ENCODE data around the gene GALNT6. TPM values are rescaled to one million over a fixed set of nuclear protein-coding genes. Genes with fewer than 3 reads are reported as not detected.

The GALNT6 gene
- total and polyA plus RNA-seq, 2 donors (not counting 3 experiments of a cell fraction or from before 2014, with no cell fraction given): 18.7 to 39.2 TPM

DNA sequence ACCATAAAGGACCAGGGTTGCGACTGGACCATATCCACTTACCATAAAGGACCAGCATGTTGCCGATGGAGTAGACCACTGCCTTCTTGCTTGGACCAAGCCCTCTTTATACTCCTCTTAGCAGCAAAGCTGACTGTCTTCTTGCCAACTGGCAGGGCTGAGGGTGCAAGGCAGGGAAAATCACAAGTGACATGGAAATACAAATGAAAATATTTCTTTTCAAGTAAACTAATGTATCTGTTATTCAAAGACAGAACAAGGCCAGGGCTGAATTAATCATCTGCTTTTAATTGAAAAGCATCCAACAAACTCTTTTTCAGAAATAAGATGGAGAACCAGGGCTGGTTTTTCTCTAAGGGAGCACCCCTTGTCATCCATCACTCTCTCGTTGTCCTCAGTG, 44.6 kb downstream of the GALNT6 start, which contains the start of gene CELA1:
Gene CELA1, minus strand, starts transcription at position 99 of the 400 bp plus-strand sequence. Its CDS starts 41 bp downstream, at position 58.
- no peak within 1 kb of the TSS for H3K27ac ChIP-seq (ENCODE audit: insufficient read depth, low read depth, low read length)
- H3K9ac ChIP-seq (replicated peaks; ENCODE audit: extremely low read depth, insufficient read depth, low read length): no peak within 1 kb of the TSS
- BruUV-seq (replicated peaks): no TSS peak
- ChIA-PET POLR2A (no interaction called here), CTCF (no interaction called here)
- no peak for DNase-seq (ENCODE audit: low read depth, low spot score)
- intact Hi-C loops (cut with micrococcal nuclease) (no loop called here), dilution Hi-C loops (cut with MboI; ENCODE audit: extremely low pct_ligation_motif_present, low sequenced_read_pairs) (no loop called here)
- no peaks in the 10 kb centered on the region for H3K9me1 ChIP-seq (replicated peaks; ENCODE audit: control insufficient read depth, extremely low read depth, insufficient read depth, low read length)
- no peaks in the 10 kb centered on the region for H3K4me1 ChIP-seq (ENCODE audit: control insufficient read depth, extremely low read depth, insufficient read depth, low read length)
- no peak for TF ChIP-seq EZH2 (IDR thresholded peaks at IDR 0.05; ENCODE audit: borderline replicate concordance, low read depth, low read length, severe bottlenecking)
- no peak for FAIRE-seq
- H3K4me2 ChIP-seq (ENCODE audit: insufficient read depth, low read length): no peak within 1 kb of the TSS
- H3K27me3 ChIP-seq (ENCODE audit: control insufficient read depth in 2 of 2, insufficient read depth in 2 of 2, low read length in 2 of 2): no peaks in the 10 kb centered on the region
- no peaks in the 10 kb centered on the region for H4K20me1 ChIP-seq (replicated peaks; ENCODE audit: control insufficient read depth, extremely low read depth, insufficient read depth, low read length)
- no peaks in the 10 kb centered on the region for H3K36me3 ChIP-seq (ENCODE audit: control insufficient read depth in 2 of 2, extremely low read depth in 1 of 2, insufficient read depth in 2 of 2, low read length in 2 of 2)
- no peaks in the 10 kb centered on the region for H3K79me2 ChIP-seq (ENCODE audit: control insufficient read depth, insufficient read depth, low read length)
- no peak within 1 kb of the TSS for H3K4me3 ChIP-seq (replicated peaks in 1 of 3; ENCODE audit: insufficient read depth in 1 of 3, low read depth in 1 of 3, low read length in 3 of 3)
- H3K9me3 ChIP-seq (replicated peaks; ENCODE audit: control insufficient read depth, insufficient read depth, low read length): no peaks in the 10 kb centered on the region
- no peak within 1 kb of the TSS for H2AFZ ChIP-seq (ENCODE audit: low read depth, low read length)

DNA sequence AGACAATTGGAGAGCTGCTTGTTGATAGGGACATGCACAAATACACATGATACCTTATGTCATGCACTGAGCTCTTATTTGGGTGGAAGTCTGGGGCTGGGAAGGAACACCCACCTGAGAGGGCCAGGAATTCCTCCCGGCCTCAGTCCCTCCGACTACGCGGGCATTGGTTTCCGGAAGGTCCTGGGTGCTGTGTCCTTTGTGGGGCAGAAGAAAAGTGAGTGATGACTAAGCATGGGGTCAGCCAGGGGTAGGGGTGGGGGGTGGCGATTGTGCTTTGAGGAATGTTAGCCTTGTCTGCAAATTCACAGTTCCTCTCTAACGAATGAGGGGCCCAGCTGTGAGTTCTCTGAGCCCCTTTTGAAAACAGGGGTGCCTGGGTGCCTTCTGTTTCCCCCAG, 45.5 kb downstream of the GALNT6 start:
- no peak for DNase-seq (ENCODE audit: low read depth, low spot score)
- BruUV-seq (replicated peaks): no TSS peak
- Histone ChIP-seq H3K79me2 (ENCODE audit: control insufficient read depth, insufficient read depth, low read length) (no peaks in the 10 kb centered on the region), H3K4me2 (ENCODE audit: insufficient read depth, low read length) (no peak overlapping the region), H2AFZ (ENCODE audit: low read depth, low read length) (no peak overlapping the region), H4K20me1 (replicated peaks; ENCODE audit: control insufficient read depth, extremely low read depth, insufficient read depth, low read length) (no peaks in the 10 kb centered on the region), H3K9ac (replicated peaks; ENCODE audit: extremely low read depth, insufficient read depth, low read length) (no peak overlapping the region), H3K4me1 (ENCODE audit: control insufficient read depth, extremely low read depth, insufficient read depth, low read length) (no peaks in the 10 kb centered on the region), H3K4me3 (replicated peaks in 1 of 3; ENCODE audit: insufficient read depth in 1 of 3, low read depth in 1 of 3, low read length in 3 of 3) (no peak overlapping the region), H3K9me3 (replicated peaks; ENCODE audit: control insufficient read depth, insufficient read depth, low read length) (no peaks in the 10 kb centered on the region), H3K27ac (ENCODE audit: insufficient read depth, low read depth, low read length) (no peak overlapping the region), H3K36me3 (ENCODE audit: control insufficient read depth in 2 of 2, extremely low read depth in 1 of 2, insufficient read depth in 2 of 2, low read length in 2 of 2) (no peaks in the 10 kb centered on the region), H3K27me3 (ENCODE audit: control insufficient read depth in 2 of 2, insufficient read depth in 2 of 2, low read length in 2 of 2) (no peaks in the 10 kb centered on the region), H3K9me1 (replicated peaks; ENCODE audit: control insufficient read depth, extremely low read depth, insufficient read depth, low read length) (no peaks in the 10 kb centered on the region)
- intact Hi-C loops (cut with micrococcal nuclease) (no loop called here), dilution Hi-C loops (cut with MboI; ENCODE audit: extremely low pct_ligation_motif_present, low sequenced_read_pairs) (no loop called here)
- ChIA-PET CTCF (interaction anchor here (1.0 to 1.6 kb wide), 3 partner anchors 26 to 478 kb away, joined by 3 to 5 read pairs (median 4); partner anchors contain the start of gene POU6F1), POLR2A (interaction anchor here (0.8 kb wide), 1 partner anchor 263 kb away, joined by 8 read pairs; the partner anchor contains the start of gene CSRNP2)
- FAIRE-seq: no peak
- TF ChIP-seq MYC (IDR thresholded peaks at IDR 0.05; ENCODE audit: low read depth, low read length): no peak
- no peak for TF ChIP-seq JUN (IDR thresholded peaks at IDR 0.05; ENCODE audit: borderline replicate concordance, insufficient read depth, insufficient read length, low read depth)
- TF ChIP-seq, protein P1, sequence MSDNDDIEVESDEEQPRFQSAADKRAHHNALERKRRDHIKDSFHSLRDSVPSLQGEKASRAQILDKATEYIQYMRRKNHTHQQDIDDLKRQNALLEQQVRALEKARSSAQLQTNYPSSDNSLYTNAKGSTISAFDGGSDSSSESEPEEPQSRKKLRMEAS (IDR thresholded peaks at IDR 0.05; ENCODE audit: insufficient read depth, insufficient read length): no peak
- no peak for TF ChIP-seq FOS (IDR thresholded peaks at IDR 0.05; ENCODE audit: borderline replicate concordance, insufficient read depth, low read length)
- TF ChIP-seq, protein P2, sequence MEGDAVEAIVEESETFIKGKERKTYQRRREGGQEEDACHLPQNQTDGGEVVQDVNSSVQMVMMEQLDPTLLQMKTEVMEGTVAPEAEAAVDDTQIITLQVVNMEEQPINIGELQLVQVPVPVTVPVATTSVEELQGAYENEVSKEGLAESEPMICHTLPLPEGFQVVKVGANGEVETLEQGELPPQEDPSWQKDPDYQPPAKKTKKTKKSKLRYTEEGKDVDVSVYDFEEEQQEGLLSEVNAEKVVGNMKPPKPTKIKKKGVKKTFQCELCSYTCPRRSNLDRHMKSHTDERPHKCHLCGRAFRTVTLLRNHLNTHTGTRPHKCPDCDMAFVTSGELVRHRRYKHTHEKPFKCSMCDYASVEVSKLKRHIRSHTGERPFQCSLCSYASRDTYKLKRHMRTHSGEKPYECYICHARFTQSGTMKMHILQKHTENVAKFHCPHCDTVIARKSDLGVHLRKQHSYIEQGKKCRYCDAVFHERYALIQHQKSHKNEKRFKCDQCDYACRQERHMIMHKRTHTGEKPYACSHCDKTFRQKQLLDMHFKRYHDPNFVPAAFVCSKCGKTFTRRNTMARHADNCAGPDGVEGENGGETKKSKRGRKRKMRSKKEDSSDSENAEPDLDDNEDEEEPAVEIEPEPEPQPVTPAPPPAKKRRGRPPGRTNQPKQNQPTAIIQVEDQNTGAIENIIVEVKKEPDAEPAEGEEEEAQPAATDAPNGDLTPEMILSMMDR (IDR thresholded peaks at IDR 0.05; ENCODE audit: extremely low read depth in 1 of 2, insufficient read depth in 1 of 2, low read depth in 1 of 2, low read length in 2 of 2): no peak
- TF ChIP-seq EZH2 (IDR thresholded peaks at IDR 0.05; ENCODE audit: borderline replicate concordance, low read depth, low read length, severe bottlenecking): no peak
- no peak for TF ChIP-seq POLR2AphosphoS5 (IDR thresholded peaks at IDR 0.05; ENCODE audit: insufficient read depth, low read depth, low read length)
- TF ChIP-seq POLR2A (IDR thresholded peaks at IDR 0.05; ENCODE audit: low read depth, low read length): no peak
- TF ChIP-seq GATA2 (IDR thresholded peaks at IDR 0.05; ENCODE audit: insufficient read depth, insufficient read length, low read depth, low read length): no peak
